Chondrocyte (in vitro differentiated cells): ENCODE data around the gene C1orf116. TPM values are rescaled to one million over a fixed set of nuclear protein-coding genes. Genes with fewer than 3 reads are reported as not detected.

ENCODE experiments used
- DNase-seq: peaks from one replicate; pipeline ENCODE4 v3.0.0; 2021; ENCODE audit warnings: mixed read lengths, low spot score
- H3K27ac Mint-ChIP-seq: one replicate; pipeline ENCODE4 v1.8.0; 2021; ENCODE audit warnings: mild to moderate bottlenecking, moderate library complexity, mixed read lengths; ENCODE audit not compliant: unreplicated experiment
- H3K27me3 Mint-ChIP-seq: 2 replicates; pipeline ENCODE4 v1.8.0; 2021; ENCODE audit warnings: low read depth, mixed read lengths
- H3K36me3 Mint-ChIP-seq: 2 replicates; pipeline ENCODE4 v1.8.0; 2021; ENCODE audit warnings: low read depth, mixed read lengths
- H3K4me1 Mint-ChIP-seq: 2 replicates; pipeline ENCODE4 v1.8.0; 2021; ENCODE audit warnings: low read depth, mild to moderate bottlenecking, mixed read lengths
- H3K4me3 Mint-ChIP-seq: one replicate; pipeline ENCODE4 v1.8.0; 2021; ENCODE audit warnings: mild to moderate bottlenecking, moderate library complexity, mixed read lengths; ENCODE audit not compliant: unreplicated experiment
- H3K9me3 Mint-ChIP-seq: 2 replicates; pipeline ENCODE4 v1.8.0; 2021; ENCODE audit warnings: low read depth, mixed read lengths
- CTCF ChIP-seq: fragments of 200-600 bp; sonication (generic); IDR thresholded peaks from 2 replicates; pipeline ENCODE4 v1.5.0; 2021; ENCODE audit warnings: antibody characterized with exemption, mild to moderate bottlenecking, moderate library complexity
- total RNA-seq: library from RNA; stranded (reverse); gene quantifications from 3 replicates; pipeline ENCODE4 v1.2.1, GENCODE V29; 2021

C1orf116 gene
- total RNA-seq, 1 donor from 2014 or later = 0.07 TPM

GRCh38 chr1:206971029-206971655 is 61.4 kb downstream of the C1orf116 start:
- Mint-ChIP-seq H3K27ac (no peak overlapping the region), H3K9me3 (no peaks in the 10 kb centered on the region), H3K4me1 (no peaks in the 10 kb centered on the region), H3K36me3 (no peaks in the 10 kb centered on the region), H3K27me3 (peaks cover 49% of the 10 kb centered on the region), H3K4me3 (no peak overlapping the region)
- TF ChIP-seq CTCF = no peak
- no peak for DNase-seq

GRCh38 chr1:206970446-206970845 is 62.1 kb downstream of the C1orf116 start, which contains the start of gene FCAMR:
FCAMR (minus strand) TSS chr1:206970460; CDS start chr1:206970125, 335 bp downstream.
- no peak for DNase-seq
- Mint-ChIP-seq H3K9me3 (no peaks in the 10 kb centered on the region), H3K27me3 (peaks cover 51% of the 10 kb centered on the region), H3K4me1 (no peaks in the 10 kb centered on the region), H3K4me3 (no peak within 1 kb of the TSS), H3K27ac (no peak within 1 kb of the TSS), H3K36me3 (no peaks in the 10 kb centered on the region)
- no peak for TF ChIP-seq CTCF

DNA sequence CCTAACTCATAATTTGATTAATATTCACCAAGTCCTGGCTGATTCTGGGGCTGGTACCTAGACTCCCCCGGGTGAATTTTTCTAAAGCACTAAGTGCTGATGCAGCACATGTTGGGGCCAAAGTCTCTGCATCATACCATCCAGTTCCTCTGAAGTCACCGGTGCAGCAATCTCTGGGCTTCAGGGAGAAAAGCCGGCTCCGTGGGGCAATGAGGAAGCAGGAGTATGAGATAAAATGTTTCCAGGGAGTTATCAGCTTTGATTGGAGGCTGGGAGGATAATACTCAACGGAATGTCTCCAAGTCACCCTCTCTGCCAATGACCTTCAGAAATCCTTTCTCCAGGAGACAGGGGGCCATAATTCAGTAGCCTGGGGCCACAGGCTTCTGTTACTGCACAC is 63.5 kb downstream of the C1orf116 start:
- no peak overlapping the region for H3K4me3 Mint-ChIP-seq
- H3K9me3 Mint-ChIP-seq = no peaks in the 10 kb centered on the region
- H3K36me3 Mint-ChIP-seq = no peaks in the 10 kb centered on the region
- no peak for DNase-seq
- no peak overlapping the region for H3K27ac Mint-ChIP-seq
- no peaks in the 10 kb centered on the region for H3K4me1 Mint-ChIP-seq
- TF ChIP-seq CTCF = no peak
- H3K27me3 Mint-ChIP-seq = peaks cover 53% of the 10 kb centered on the region

Other genes with a start within 250 kb of the C1orf116 start
- gene IL20, start 167.1 kb downstream of the C1orf116 start, total RNA-seq = not detected in 3 replicates
- not detected in 3 replicates for gene IL24, start 135.3 kb downstream of the C1orf116 start, total RNA-seq
- gene FCMR, start 110.8 kb downstream of the C1orf116 start, total RNA-seq = not detected in 3 replicates
- not detected in 3 replicates for gene PIGR, start 86.3 kb downstream of the C1orf116 start, total RNA-seq
- not detected in 3 replicates for gene FCAMR, start 62.3 kb downstream of the C1orf116 start, total RNA-seq
- 5.3 to 6.3 TPM (median 5.5 TPM) in 3 replicates for gene YOD1, start 18.5 kb upstream of the C1orf116 start, total RNA-seq
- 13.3 to 15.5 TPM (median 14.8 TPM) in 3 replicates for gene PFKFB2, start 20.5 kb upstream of the C1orf116 start, total RNA-seq
- gene C4BPB, start 56.1 kb upstream of the C1orf116 start, total RNA-seq = not detected in 3 replicates
- not detected in 3 replicates for gene C4BPA, start 71.5 kb upstream of the C1orf116 start, total RNA-seq